Endometrial microvascular endothelial cells (primary cell): ENCODE measurements around the gene FCGR3B. TPM values are rescaled to one million over a fixed set of nuclear protein-coding genes. Genes with fewer than 3 reads are reported as not detected.
"Not testable (repeated sequence)": the region's sequence is repeated elsewhere in the genome, so short reads cannot be mapped to it uniquely, and the experiment has no call there.

ENCODE experiments used
- in situ Hi-C: cut with HindIII; loops from 2 replicates; pipeline ENCODE4 v1.10.0; 2017; ENCODE audit warnings: low sequenced_read_pairs, low pct_unique_long_range_greater_than_20kb; ENCODE audit errors: inconsistent ontology term
- total RNA-seq: library from RNA; depleted of rRNA; stranded (reverse); fragments of >200 nt; gene quantifications from one replicate; pipeline ENCODE4 v1.2.3, GENCODE V29; 2015; ENCODE audit errors: inconsistent ontology term

Gene FCGR3B
- total RNA-seq, 1 donor from 2014 or later: not detected

GRCh38 chr1:161612322-161613141 lies 18.4 kb downstream of the FCGR3B start:
- in situ Hi-C loops: not testable (repeated sequence)

DNA sequence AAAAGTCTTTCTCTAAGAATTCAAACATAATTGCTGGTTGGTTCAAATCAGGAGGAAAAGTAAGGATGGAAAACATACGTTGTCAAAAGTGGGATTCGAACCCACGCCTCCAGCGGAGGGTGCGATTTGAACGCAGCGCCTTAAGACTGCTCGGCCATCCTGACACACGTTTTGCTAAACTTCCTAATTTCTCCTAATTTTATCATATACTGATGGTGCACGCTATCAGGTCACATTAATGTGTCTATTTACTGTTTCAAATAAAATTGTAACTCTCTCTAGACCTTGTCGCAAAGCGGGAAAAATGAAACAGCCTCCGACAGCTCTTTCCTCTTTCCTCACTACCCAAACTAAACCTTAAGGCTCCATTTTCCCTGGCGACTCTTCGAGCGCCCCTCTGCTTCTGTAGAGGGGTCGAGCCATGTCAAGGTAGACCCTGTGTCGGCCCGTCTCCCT lies 19.1 kb downstream of the FCGR3B start:
- in situ Hi-C loops: not testable (repeated sequence)

- in situ Hi-C loops: not testable (repeated sequence)
Measured at GRCh38 chr1:161610198-161610597, 20.8 kb downstream of the FCGR3B start.

GRCh38 chr1:161606541-161607336 lies 24.2 kb downstream of the FCGR3B start:
- in situ Hi-C loops: not testable (repeated sequence)

GRCh38 chr1:161605762-161606540 lies 25.0 kb downstream of the FCGR3B start:
- in situ Hi-C loops: not testable (repeated sequence)

DNA sequence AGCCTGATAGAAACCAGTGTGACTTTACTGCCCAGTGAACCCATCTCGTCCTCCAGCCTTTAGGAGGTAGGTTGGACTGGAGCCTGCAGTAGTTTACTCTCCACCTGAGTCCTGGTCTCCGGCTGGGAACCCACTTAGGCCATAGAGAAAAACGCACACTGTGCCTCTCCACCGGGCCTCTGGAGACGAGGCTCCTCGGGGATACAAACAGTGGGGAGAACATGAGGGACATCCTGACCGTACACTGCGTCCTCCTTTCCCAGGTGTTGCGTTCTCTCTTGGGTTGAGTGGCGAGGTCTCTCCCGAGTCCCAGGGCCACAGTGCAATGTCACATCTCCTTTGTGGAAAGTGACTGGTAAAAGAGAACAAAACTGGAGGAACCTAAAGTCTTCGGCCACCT lies 26.0 kb downstream of the FCGR3B start:
- in situ Hi-C loops: not testable (repeated sequence)

GRCh38 chr1:161597077-161597476 lies 33.9 kb downstream of the FCGR3B start:
- in situ Hi-C loops: not testable (repeated sequence)

GRCh38 chr1:161595583-161595982 lies 35.4 kb downstream of the FCGR3B start:
- in situ Hi-C loops: not testable (repeated sequence)

DNA sequence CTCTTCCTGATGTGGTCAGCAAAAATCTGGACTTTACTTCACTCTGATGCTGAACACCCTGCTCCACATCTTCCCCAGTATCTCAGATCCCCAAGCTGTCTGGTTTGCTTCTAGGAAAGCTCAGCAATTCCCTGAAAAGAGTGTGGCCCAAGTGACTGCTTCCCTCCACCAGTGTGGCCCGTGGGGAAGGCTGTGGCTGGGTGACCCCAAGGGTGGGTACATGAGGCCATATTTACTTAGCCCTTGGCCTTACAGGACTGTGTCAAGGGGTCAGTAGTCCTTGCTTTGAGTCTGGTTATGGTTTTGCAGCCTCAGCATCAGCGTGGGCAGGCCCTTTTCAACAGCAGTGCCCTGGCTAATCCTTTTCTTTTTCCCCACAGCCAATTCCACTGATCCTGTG lies 35.8 kb downstream of the FCGR3B start:
- in situ Hi-C loops: not testable (repeated sequence)

DNA sequence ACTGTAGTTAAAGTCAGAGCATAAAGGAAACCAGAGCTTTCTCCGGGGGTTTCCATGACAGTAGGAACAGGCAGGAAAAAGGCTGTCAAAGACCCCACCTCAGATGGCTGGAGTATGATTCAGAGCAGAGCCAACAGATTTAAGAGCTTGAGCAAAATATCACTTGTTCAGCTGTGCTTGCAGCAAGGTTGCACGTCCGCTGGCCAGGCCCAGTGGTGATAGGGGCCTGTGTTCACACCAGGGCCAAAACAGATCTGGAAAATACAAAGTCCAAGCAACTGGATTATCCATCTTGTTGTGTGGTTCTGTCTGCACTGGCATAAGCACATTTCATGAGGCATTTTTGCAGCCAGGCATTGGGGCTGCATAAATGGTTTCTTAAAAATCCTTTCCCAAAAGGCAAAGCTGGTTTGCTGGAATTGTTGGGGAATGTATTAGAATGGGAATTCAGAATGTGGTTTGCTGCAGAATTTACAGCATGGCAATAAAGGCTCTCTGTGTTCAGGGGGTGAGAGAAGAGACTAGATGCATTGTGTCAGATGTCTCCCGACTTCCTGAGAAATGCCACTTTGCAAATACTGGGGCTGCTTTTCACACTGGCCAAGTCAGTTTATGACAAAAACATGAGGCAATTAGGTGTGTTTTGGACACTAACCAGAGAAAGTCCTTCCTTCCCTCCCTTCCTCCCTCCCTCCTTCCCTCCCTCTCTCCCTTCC lies 36.5 kb downstream of the FCGR3B start:
- in situ Hi-C loops: not testable (repeated sequence)

- in situ Hi-C loops: not testable (repeated sequence)
Measured at GRCh38 chr1:161593092-161593755, 37.8 kb downstream of the FCGR3B start.

- in situ Hi-C loops: not testable (repeated sequence)
Measured at GRCh38 chr1:161592586-161592985, 38.4 kb downstream of the FCGR3B start.

DNA sequence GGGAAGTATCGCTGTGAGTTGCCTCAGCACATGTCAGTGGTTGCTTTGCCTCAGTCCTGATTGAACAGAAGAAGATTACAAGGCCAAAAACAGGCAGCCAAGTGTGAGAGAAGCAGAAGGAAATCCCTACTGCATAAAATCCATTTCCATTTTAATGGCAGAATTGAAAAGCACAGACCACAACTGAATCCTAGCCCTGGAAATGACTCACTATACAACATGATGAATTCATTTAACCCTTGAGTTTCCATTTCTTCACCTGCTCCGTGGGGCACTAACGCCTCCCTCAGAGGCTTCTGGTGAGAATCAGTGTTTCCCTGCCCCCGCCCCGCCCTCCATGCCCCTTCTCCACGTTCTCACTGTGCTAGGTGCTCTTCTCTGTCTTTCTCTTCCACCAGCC lies 41.1 kb downstream of the FCGR3B start:
- in situ Hi-C loops: not testable (repeated sequence)

DNA sequence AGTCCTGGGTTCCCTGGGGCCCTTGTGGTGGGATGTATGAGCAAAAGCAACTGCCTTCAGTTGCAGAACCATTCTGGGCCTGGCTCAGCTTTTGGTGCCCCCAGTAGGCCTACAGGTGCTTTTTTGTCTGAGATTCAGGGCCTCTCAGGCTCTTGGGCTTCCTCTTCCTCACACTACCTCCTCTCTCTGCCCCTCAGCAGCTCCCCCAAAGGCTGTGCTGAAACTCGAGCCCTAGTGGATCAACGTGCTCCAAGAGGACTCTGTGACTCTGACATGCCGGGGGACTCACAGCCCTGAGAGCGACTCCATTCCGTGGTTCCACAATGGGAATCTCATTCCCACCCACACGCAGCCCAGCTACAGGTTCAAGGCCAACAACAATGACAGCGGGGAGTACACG lies 41.6 kb downstream of the FCGR3B start:
- in situ Hi-C loops: not testable (repeated sequence)

- in situ Hi-C loops: not testable (repeated sequence)
Measured at GRCh38 chr1:161588596-161588995, 42.4 kb downstream of the FCGR3B start.

- in situ Hi-C loops: not testable (repeated sequence)
Measured at GRCh38 chr1:161582882-161583281, 48.1 kb downstream of the FCGR3B start.

- in situ Hi-C loops: not testable (repeated sequence)
Measured at GRCh38 chr1:161580879-161581537, 50.0 kb downstream of the FCGR3B start.
